H9 (cell line): ENCODE data around the gene MUC15. TPM values are rescaled to one million over a fixed set of nuclear protein-coding genes. Genes with fewer than 3 reads are reported as not detected.

Experiments used
- DNase-seq: peaks from one replicate; pipeline ENCODE4 v3.0.0-alpha.2; 2017
- H2AFZ ChIP-seq: one replicate; pipeline ENCODE4 v1.6.1; 2013; ENCODE audit warnings: mild to moderate bottlenecking, low read length, control low read depth, moderate library complexity
- H2AK5ac ChIP-seq: 2 replicates; pipeline ENCODE4 v1.6.1; 2013; ENCODE audit warnings: low read length, control low read depth, mixed read lengths; ENCODE audit not compliant: insufficient read length
- H2BK120ac ChIP-seq: one replicate; pipeline ENCODE4 v1.6.1; 2013; ENCODE audit warnings: low read depth, mild to moderate bottlenecking, low read length, control low read depth, inconsistent platforms; ENCODE audit not compliant: poor library complexity, severe bottlenecking
- H2BK12ac ChIP-seq: 2 replicates; pipeline ENCODE4 v1.6.1; 2013; ENCODE audit warnings: low read length, control low read depth, mixed read lengths, low read depth; ENCODE audit not compliant: insufficient read length
- H2BK15ac ChIP-seq: 2 replicates; pipeline ENCODE4 v1.6.1; 2013; ENCODE audit warnings: low read depth, low read length, control low read depth
- H2BK20ac ChIP-seq: one replicate; pipeline ENCODE4 v1.6.1; 2013; ENCODE audit warnings: low read depth, mild to moderate bottlenecking, low read length, control low read depth, inconsistent platforms; ENCODE audit not compliant: poor library complexity, severe bottlenecking
- H2BK5ac ChIP-seq: 2 replicates; pipeline ENCODE4 v1.6.1; 2013; ENCODE audit warnings: low read length, control low read depth, mixed read lengths; ENCODE audit not compliant: insufficient read length
- H3K14ac ChIP-seq: 2 replicates; pipeline ENCODE4 v1.6.1; 2013; ENCODE audit warnings: low read length, control low read depth; ENCODE audit not compliant: insufficient read depth
- H3K18ac ChIP-seq: 2 replicates; pipeline ENCODE4 v1.6.1; 2013; ENCODE audit warnings: low read depth, mild to moderate bottlenecking, mixed read lengths, low read length, control low read depth; ENCODE audit not compliant: insufficient read length
- H3K23ac ChIP-seq: 2 replicates; pipeline ENCODE4 v1.6.1; 2013; ENCODE audit warnings: low read length, control low read depth, mixed read lengths, low read depth; ENCODE audit not compliant: insufficient read length
- H3K23me2 ChIP-seq: 2 replicates; pipeline ENCODE4 v1.6.1; 2013; ENCODE audit warnings: low read depth, mild to moderate bottlenecking, mixed read lengths, low read length, control low read depth; ENCODE audit not compliant: insufficient read length, poor library complexity, severe bottlenecking
- H3K27ac ChIP-seq: 2 replicates; pipeline ENCODE4 v1.5.1; 2013; ENCODE audit warnings: low read length, control low read depth, mixed read lengths, low read depth; ENCODE audit not compliant: insufficient read length
- H3K27me3 ChIP-seq: 2 replicates; pipeline ENCODE4 v1.6.1; 2013; ENCODE audit warnings: low read length, control low read depth, inconsistent platforms; ENCODE audit not compliant: insufficient read depth
- H3K4ac ChIP-seq: 2 replicates; pipeline ENCODE4 v1.6.1; 2013; ENCODE audit warnings: low read depth, mild to moderate bottlenecking, control low read depth, inconsistent platforms, low read length, moderate library complexity
- H3K4me1 ChIP-seq: 2 replicates; pipeline ENCODE4 v1.6.1; 2013; ENCODE audit warnings: low read length, control low read depth, inconsistent platforms; ENCODE audit not compliant: insufficient read depth
- H3K4me2 ChIP-seq: 2 replicates; pipeline ENCODE4 v1.6.1; 2013; ENCODE audit warnings: low read length, control low read depth, mixed read lengths; ENCODE audit not compliant: insufficient read length, insufficient read depth
- H3K56ac ChIP-seq: 2 replicates; pipeline ENCODE4 v1.6.1; 2013; ENCODE audit warnings: low read depth, mild to moderate bottlenecking, mixed read lengths, low read length, control low read depth; ENCODE audit not compliant: insufficient read length
- H3K79me1 ChIP-seq: 2 replicates; pipeline ENCODE4 v1.6.1; 2013; ENCODE audit warnings: low read depth, mild to moderate bottlenecking, moderate library complexity, low read length, control low read depth, inconsistent platforms; ENCODE audit not compliant: insufficient read depth, poor library complexity, severe bottlenecking
- H3K79me2 ChIP-seq: 2 replicates; pipeline ENCODE4 v1.6.1; 2013; ENCODE audit warnings: low read length, control low read depth, inconsistent platforms; ENCODE audit not compliant: insufficient read depth
- H3K9ac ChIP-seq: 2 replicates; pipeline ENCODE4 v1.6.1; 2013; ENCODE audit warnings: low read length, control low read depth, mixed read lengths; ENCODE audit not compliant: insufficient read length; ENCODE audit errors: extremely low read depth
- H3K9me3 ChIP-seq: one replicate; pipeline ENCODE4 v1.6.1; 2013; ENCODE audit warnings: low read depth, low read length, inconsistent platforms; ENCODE audit not compliant: control insufficient read depth
- H3T11ph ChIP-seq: one replicate; pipeline ENCODE4 v1.6.1; 2013; ENCODE audit warnings: mild to moderate bottlenecking, low read length, control low read depth, inconsistent platforms
- H4K20me1 ChIP-seq: one replicate; pipeline ENCODE4 v1.6.1; 2013; ENCODE audit not compliant: control insufficient read depth, insufficient read length, insufficient read depth
- H4K5ac ChIP-seq: 2 replicates; pipeline ENCODE4 v1.6.1; 2013; ENCODE audit warnings: low read depth, mild to moderate bottlenecking, mixed read lengths, low read length, control low read depth; ENCODE audit not compliant: insufficient read length
- H4K8ac ChIP-seq: replicated peaks from 2 replicates; pipeline ENCODE4 v1.6.1; 2013; ENCODE audit warnings: low read length, control low read depth, mixed read lengths, low read depth; ENCODE audit not compliant: insufficient read length
- H4K91ac ChIP-seq: 2 replicates; pipeline ENCODE4 v1.6.1; 2013; ENCODE audit warnings: low read depth, mild to moderate bottlenecking, moderate library complexity, mixed read lengths, low read length, control low read depth; ENCODE audit not compliant: insufficient read length
- H3K27ac Mint-ChIP-seq, 3 experiments: 2 replicates in 2 of 3; 3 replicates in 1 of 3; pipeline ENCODE4 v1.8.0; 2020 to 2021; ENCODE audit warnings: mixed read lengths in 3 of 3, mild to moderate bottlenecking in 1 of 3, moderate library complexity in 1 of 3
- H3K27me3 Mint-ChIP-seq: 2 replicates; pipeline ENCODE4 v1.8.0; 2021; ENCODE audit warnings: low read depth, mild to moderate bottlenecking, moderate library complexity, mixed read lengths
- H3K36me3 Mint-ChIP-seq, 3 experiments: 2 replicates in 2 of 3; 3 replicates in 1 of 3; pipeline ENCODE4 v1.8.0; 2020 to 2021; ENCODE audit warnings: low read depth in 3 of 3, mixed read lengths in 3 of 3; ENCODE audit not compliant: insufficient read depth in 1 of 3
- H3K4me1 Mint-ChIP-seq, 2 experiments: 2 replicates each; pipeline ENCODE4 v1.8.0; 2020; ENCODE audit warnings: mixed read lengths in 2 of 2
- H3K4me3 Mint-ChIP-seq, 2 experiments: 2 replicates in 1 of 2; 3 replicates in 1 of 2; pipeline ENCODE4 v1.8.0; 2020 to 2021; ENCODE audit warnings: mild to moderate bottlenecking in 2 of 2, mixed read lengths in 2 of 2, moderate library complexity in 1 of 2
- H3K9me3 Mint-ChIP-seq, 2 experiments: 2 replicates in 1 of 2; 3 replicates in 1 of 2; pipeline ENCODE4 v1.8.0; 2020; ENCODE audit warnings: mild to moderate bottlenecking in 2 of 2, mixed read lengths in 2 of 2, moderate library complexity in 1 of 2
- WGBS: extraction: QIAGEN DNeasy Blood & Tissue Kit; methylation state at CpG from one replicate; pipeline ENCODE4 v1.1.7; 2013; ENCODE audit warnings: missing lambda C conversion rate, low lambda C conversion rate, mixed read lengths; ENCODE audit not compliant: insufficient read length; ENCODE audit errors: extremely low coverage; 5-methylcytosine and 5-hydroxymethylcytosine counted together
- total RNA-seq: library from RNA; stranded (reverse); gene quantifications from 2 replicates; pipeline ENCODE4 v1.2.1, GENCODE V29; 2021
- TF ChIP-seq, protein P1 (sequence below): fragments of 200-600 bp; sonication (generic); conservative IDR thresholded peaks from 3 replicates; pipeline ENCODE4 v1.8.0; 2021; ENCODE audit warnings: antibody characterized with exemption, mild to moderate bottlenecking

Gene MUC15
- total RNA-seq, 1 experiment from 2014 or later = not detected

- H3K4me1 ChIP-seq = no peaks in the 10 kb centered on the region
- WGBS = no CpG with 5 or more reads among the region's 1 CpG
- H2BK5ac ChIP-seq = no peak overlapping the region
- no peak overlapping the region for H4K8ac ChIP-seq
- Mint-ChIP-seq H3K4me1 (peaks cover 4% of the 10 kb centered on the region in 2 experiments), H3K27ac (no peak overlapping the region), H3K36me3 (no peaks in the 10 kb centered on the region; a peak in 1 of 7 replicates), H3K9me3 (no peaks in the 10 kb centered on the region), H3K27me3 (peaks cover 2% of the 10 kb centered on the region; the same call in 1 of the 2 replicates), H3K4me3 (no peak overlapping the region)
- no peak overlapping the region for H2BK20ac ChIP-seq
- H4K5ac ChIP-seq = no peak overlapping the region
- H2BK15ac ChIP-seq = no peak overlapping the region
- no peak for DNase-seq
- no peaks in the 10 kb centered on the region for H4K20me1 ChIP-seq
- no peaks in the 10 kb centered on the region for H3K9me3 ChIP-seq
- H3K4ac ChIP-seq = no peak overlapping the region
- H2AFZ ChIP-seq = no peak overlapping the region
- no peaks in the 10 kb centered on the region for H3K79me1 ChIP-seq
- no peaks in the 10 kb centered on the region for H3K23me2 ChIP-seq
- no peak overlapping the region for H3K27ac ChIP-seq
- no peak overlapping the region for H3K18ac ChIP-seq
- H2BK120ac ChIP-seq = no peak overlapping the region
- no peak overlapping the region for H2AK5ac ChIP-seq
- no peaks in the 10 kb centered on the region for H3K27me3 ChIP-seq
- H3K56ac ChIP-seq = no peak overlapping the region
- no peaks in the 10 kb centered on the region for H3K79me2 ChIP-seq
- TF ChIP-seq, protein P1, sequence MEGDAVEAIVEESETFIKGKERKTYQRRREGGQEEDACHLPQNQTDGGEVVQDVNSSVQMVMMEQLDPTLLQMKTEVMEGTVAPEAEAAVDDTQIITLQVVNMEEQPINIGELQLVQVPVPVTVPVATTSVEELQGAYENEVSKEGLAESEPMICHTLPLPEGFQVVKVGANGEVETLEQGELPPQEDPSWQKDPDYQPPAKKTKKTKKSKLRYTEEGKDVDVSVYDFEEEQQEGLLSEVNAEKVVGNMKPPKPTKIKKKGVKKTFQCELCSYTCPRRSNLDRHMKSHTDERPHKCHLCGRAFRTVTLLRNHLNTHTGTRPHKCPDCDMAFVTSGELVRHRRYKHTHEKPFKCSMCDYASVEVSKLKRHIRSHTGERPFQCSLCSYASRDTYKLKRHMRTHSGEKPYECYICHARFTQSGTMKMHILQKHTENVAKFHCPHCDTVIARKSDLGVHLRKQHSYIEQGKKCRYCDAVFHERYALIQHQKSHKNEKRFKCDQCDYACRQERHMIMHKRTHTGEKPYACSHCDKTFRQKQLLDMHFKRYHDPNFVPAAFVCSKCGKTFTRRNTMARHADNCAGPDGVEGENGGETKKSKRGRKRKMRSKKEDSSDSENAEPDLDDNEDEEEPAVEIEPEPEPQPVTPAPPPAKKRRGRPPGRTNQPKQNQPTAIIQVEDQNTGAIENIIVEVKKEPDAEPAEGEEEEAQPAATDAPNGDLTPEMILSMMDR = peak; percentile 67
- no peak overlapping the region for H3K23ac ChIP-seq
- H3K4me2 ChIP-seq = no peak overlapping the region
- no peak overlapping the region for H3K9ac ChIP-seq
- no peak overlapping the region for H2BK12ac ChIP-seq
- no peak overlapping the region for H4K91ac ChIP-seq
- H3K14ac ChIP-seq = no peak overlapping the region
- H3T11ph ChIP-seq = no peak overlapping the region
Observed at GRCh38 chr11:26551186-26551801, 20.8 kb downstream of the MUC15 start.
